Mucosa of gallbladder (tissue), 1 donor: ENCODE measurements around the gene KCNA1. TPM values are rescaled to one million over a fixed set of nuclear protein-coding genes. Genes with fewer than 3 reads are reported as not detected.
A peak's percentile ranks its signal among the peaks of the same experiment; 100 is the strongest.
"Not testable (repeated sequence)": the region's sequence is repeated elsewhere in the genome, so short reads cannot be mapped to it uniquely, and the experiment has no call there.

Source experiments
- DNase-seq: peaks from one replicate; pipeline ENCODE4 v3.0.0-alpha.2; 2020; ENCODE audit warnings: low spot score
- total RNA-seq: library from RNA; stranded (reverse); gene quantifications from one replicate; pipeline ENCODE4 v1.2.1, GENCODE V29; 2021
- donor health status: DM: no; HTN: no; CAD: no.

The KCNA1 gene
- 0.03 TPM for total RNA-seq

GRCh38 chr12:4909734-4910501, at the start of gene KCNA1:
Gene KCNA1 (plus strand): TSS chr12:4909905. CDS start chr12:4911379, 1,474 bp downstream.
- DNase-seq, result no peak

GRCh38 chr12:4860741-4861140, 49.0 kb upstream of the KCNA1 start:
- no peak for DNase-seq

- no peak for DNase-seq
These were observed 46.9 kb upstream of the KCNA1 start for GRCh38 chr12:4862809-4863208.

GRCh38 chr12:4864575-4864974, 45.1 kb upstream of the KCNA1 start:
- DNase-seq, result no peak

GRCh38 chr12:4865246-4865645, 44.5 kb upstream of the KCNA1 start:
- DNase-seq, result no peak

- DNase-seq, result peak; percentile 62
These were observed 43.4 kb upstream of the KCNA1 start for GRCh38 chr12:4866299-4866698.

GRCh38 chr12:4867384-4867783, 42.3 kb upstream of the KCNA1 start:
- no peak for DNase-seq

- no peak for DNase-seq
These were observed 39.3 kb upstream of the KCNA1 start for GRCh38 chr12:4870423-4870822.

GRCh38 chr12:4871514-4871913, 38.2 kb upstream of the KCNA1 start:
- no peak for DNase-seq

- no peak for DNase-seq
These were observed 35.8 kb upstream of the KCNA1 start for GRCh38 chr12:4873947-4874346.

- no peak for DNase-seq
These were observed 35.0 kb upstream of the KCNA1 start for GRCh38 chr12:4874671-4875070.

- not testable (repeated sequence) for DNase-seq
These were observed 30.2 kb upstream of the KCNA1 start for GRCh38 chr12:4879481-4879880.

- DNase-seq, result no peak
These were observed 28.2 kb upstream of the KCNA1 start for GRCh38 chr12:4881266-4882064.

- no peak for DNase-seq
These were observed 17.8 kb upstream of the KCNA1 start for GRCh38 chr12:4891866-4892265.

GRCh38 chr12:4892418-4892817, 17.3 kb upstream of the KCNA1 start:
- DNase-seq, result no peak

GRCh38 chr12:4894019-4894418, 15.7 kb upstream of the KCNA1 start:
- no peak for DNase-seq

- no peak for DNase-seq
These were observed 10.3 kb upstream of the KCNA1 start for GRCh38 chr12:4899364-4899763.

GRCh38 chr12:4900327-4900726, 9.4 kb upstream of the KCNA1 start:
- no peak for DNase-seq

GRCh38 chr12:4905316-4905715, 4.4 kb upstream of the KCNA1 start:
- DNase-seq, result no peak

GRCh38 chr12:4908684-4909409, 858 bp upstream of the KCNA1 start:
- no peak for DNase-seq

- DNase-seq, result no peak
These were observed 333 bp upstream of the KCNA1 start for GRCh38 chr12:4909410-4909733.

- DNase-seq, result no peak
These were observed 1.0 kb downstream of the KCNA1 start for GRCh38 chr12:4910502-4911315.
